GM19238 (cell line): ENCODE data around the gene GNRHR.

Experiments used
- DNase-seq: peaks from one replicate; pipeline ENCODE4 v3.0.0; 2011; ENCODE audit warnings: low spot score; ENCODE audit not compliant: insufficient read length

GNRHR gene

GRCh38 chr4:67700738-67701516 lies 53.3 kb downstream of the GNRHR start, which contains the start of gene UBA6:
TSS of gene UBA6 (minus strand) at chr4:67701155. CDS start at chr4:67701119, 36 bp downstream.
- peak; percentile 90 for DNase-seq

DNA sequence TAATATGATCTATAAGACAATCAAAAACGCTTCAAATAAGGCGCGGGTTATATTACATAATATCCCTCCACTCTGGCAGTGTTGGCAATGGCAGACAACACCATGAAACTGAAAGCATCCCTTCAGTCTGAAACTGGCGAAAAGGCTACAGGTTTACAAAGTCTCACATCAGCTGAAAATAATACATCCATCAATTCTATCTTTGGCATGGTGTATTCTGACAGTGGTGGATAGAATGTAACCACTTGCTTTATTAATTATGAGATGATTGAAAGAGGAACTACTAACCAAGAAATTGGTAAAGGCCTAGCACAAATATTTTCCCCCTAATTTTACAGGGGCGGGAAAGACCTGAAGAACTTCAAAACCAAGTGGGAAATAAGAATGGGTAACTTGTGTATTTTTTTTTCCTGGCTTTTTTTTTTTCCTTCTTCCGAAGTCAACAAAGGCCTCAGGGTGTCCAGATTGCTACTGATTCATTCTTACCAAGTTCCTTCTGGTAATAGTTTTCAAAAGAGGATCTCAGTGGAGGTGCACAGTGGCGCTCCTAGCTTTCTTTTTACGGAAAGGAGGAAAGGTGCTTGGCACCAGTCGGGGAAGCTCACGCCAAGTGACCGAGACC lies 54.0 kb downstream of the GNRHR start:
- peak; percentile 10 for DNase-seq

DNA sequence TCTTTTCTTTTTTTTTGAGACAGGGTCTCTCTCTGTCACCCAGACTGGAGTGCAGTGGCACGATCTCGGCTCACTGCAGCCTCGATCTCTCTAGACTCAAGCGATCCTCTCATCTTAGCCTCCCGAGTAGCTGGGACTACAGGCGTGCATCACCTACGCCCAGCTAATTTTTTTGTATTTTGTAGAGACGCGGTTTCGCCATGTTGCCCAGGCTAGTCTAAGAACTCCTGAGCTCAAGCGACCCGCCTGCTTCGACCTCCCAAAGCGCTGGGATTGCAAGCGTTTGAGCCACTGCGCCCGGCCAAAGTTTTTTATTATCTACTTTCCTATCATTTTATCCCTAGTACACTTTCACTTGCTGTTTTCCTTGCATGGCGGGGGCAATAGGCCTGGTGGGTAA lies 54.6 kb downstream of the GNRHR start:
- no peak for DNase-seq

- DNase-seq = no peak
Measured at GRCh38 chr4:67697860-67698687, 56.1 kb downstream of the GNRHR start.

- DNase-seq = no peak
Measured at GRCh38 chr4:67696061-67696460, 58.1 kb downstream of the GNRHR start.

GRCh38 chr4:67694662-67695061 lies 59.5 kb downstream of the GNRHR start:
- DNase-seq = no peak

DNA sequence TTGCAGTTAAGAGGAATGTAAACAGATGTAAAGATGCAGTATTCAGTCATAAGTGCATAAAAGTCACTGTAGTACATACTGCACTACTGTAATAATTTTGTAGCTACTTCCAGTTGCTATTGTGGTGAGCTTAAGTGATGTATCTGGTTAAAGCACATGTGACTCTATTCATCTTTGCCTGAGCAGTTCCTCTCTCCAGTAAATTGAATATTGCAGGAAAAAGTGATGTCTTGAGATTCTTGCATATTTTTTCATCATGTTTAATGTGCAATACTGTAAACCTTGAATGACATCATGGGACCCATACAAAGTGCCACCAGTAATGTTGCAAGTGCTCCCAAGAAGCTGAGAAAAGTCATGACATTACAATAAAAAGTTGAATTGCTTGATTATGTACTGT lies 62.9 kb downstream of the GNRHR start:
- DNase-seq = no peak
